Testis (tissue), 2 donors: ENCODE results near the gene VANGL2.

Experiments
- POLR2A ChIP-seq: fragments of 450-650 bp; IDR thresholded peaks from one replicate; pipeline ENCODE4 v1.6.1; 2017; ENCODE audit warnings: antibody characterized with exemption, mild to moderate bottlenecking, moderate library complexity
- TF ChIP-seq, protein P1 (sequence below), 3 experiments: fragments of 450-650 bp in 2 of 3; fragments of 200-600 bp in 1 of 3; sonication (generic) in 1 of 3; IDR thresholded peaks; one replicate each; pipeline ENCODE4 v1.5.1; 2016 to 2019; ENCODE audit warnings: antibody characterized with exemption in 3 of 3, mild to moderate bottlenecking in 2 of 3, moderate library complexity in 1 of 3

DNA sequence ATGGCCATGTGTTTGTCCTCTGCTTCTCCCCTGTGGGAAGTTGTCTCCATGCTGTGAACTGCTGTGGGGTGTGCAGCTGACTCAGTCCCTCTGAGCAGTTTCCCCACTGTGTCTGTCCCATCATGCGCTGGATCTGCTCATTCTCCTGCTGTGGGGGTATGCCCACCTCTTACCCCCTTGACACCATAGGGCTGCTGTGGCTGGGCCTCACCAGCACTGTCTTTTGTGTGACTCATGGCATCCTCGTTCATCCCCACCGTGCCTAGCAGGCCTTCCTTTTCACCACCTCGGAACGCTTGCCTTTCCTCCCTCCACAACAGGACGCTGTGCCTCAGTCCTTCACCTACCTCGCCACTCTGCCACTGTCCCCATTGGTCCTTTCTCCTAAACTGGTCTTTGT lies 27.3 kb downstream of the VANGL2 start:
- TF ChIP-seq POLR2A = no peak
- TF ChIP-seq, protein P1, sequence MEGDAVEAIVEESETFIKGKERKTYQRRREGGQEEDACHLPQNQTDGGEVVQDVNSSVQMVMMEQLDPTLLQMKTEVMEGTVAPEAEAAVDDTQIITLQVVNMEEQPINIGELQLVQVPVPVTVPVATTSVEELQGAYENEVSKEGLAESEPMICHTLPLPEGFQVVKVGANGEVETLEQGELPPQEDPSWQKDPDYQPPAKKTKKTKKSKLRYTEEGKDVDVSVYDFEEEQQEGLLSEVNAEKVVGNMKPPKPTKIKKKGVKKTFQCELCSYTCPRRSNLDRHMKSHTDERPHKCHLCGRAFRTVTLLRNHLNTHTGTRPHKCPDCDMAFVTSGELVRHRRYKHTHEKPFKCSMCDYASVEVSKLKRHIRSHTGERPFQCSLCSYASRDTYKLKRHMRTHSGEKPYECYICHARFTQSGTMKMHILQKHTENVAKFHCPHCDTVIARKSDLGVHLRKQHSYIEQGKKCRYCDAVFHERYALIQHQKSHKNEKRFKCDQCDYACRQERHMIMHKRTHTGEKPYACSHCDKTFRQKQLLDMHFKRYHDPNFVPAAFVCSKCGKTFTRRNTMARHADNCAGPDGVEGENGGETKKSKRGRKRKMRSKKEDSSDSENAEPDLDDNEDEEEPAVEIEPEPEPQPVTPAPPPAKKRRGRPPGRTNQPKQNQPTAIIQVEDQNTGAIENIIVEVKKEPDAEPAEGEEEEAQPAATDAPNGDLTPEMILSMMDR (IDR thresholded peaks at IDR 0.05) = no peak
